ENCODE results near the gene BRK1. TPM values are rescaled to one million over a fixed set of nuclear protein-coding genes. Genes with fewer than 3 reads are reported as not detected.
"Not testable (repeated sequence)": the region's sequence is repeated elsewhere in the genome, so short reads cannot be mapped to it uniquely, and the experiment has no call there.

Gene BRK1
- total RNA-seq (82.3 TPM), polyA plus RNA-seq (252 TPM)

DNA sequence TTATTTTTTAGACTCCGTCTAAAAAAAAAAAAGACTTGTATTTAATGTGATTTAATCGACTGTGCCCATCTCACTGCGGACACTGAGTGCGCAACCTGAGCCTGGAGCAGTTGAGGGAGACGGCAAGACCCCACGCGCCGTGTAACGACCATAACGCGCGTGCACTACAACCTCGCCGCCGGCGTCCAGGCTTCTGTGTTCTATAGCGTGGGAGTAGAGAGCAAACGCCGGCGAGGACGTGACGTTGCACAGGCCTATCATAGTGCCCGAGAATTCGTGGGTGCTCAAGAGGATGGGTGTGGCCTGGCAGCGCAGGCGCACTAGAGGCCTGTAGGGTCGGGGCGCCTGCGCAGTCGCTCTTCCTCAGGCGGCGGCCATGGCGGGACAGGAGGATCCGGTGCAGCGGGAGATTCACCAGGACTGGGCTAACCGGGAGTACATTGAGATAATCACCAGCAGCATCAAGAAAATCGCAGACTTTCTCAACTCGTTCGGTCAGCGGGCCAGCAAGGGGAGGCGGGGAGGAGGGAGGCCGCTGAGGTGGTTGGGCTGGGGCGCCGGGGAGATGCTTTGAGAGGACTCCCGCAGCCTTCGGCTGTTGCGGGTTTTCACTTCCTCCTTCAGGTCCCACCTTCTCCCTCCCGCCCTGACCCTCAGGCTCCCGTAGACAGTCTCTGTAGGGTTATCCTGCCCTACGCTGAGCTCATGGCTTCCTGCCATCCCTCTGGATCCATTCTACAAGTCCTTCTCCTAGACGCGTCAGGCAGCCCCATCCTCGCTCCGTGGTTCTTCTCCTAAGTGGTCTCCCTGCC, at the start of gene BRK1:
BRK1 (plus strand) TSS at position 350 of the 812 bp plus-strand sequence; CDS start at position 377, 27 bp downstream.
- under 1% methylated on average over 54 of the region's 54 CpGs for WGBS

DNA sequence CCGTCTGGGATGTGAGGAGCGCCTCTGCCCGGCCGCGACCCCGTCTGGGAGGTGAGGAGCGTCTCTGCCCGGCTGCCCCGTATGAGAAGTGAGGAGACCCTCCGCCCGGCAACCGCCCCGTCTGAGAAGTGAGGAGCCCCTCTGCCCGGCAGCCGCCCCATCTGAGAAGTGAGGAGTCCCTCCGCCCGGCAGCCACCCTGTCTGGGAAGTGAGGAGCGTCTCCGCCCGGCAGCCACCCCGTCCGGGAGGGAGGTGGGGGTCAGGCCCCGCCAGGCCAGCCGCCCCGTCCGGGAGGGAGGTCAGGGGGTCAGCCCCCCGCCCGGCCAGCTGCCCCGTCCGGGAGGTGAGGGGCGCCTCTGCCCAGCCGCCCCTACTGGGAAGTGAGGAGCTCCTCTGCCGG, 45.4 kb upstream of the BRK1 start:
- not testable (repeated sequence) for DNase-seq (ENCODE audit: extremely low spot score); H3K27ac ChIP-seq (ENCODE audit: low read depth); H3K4me3 ChIP-seq (ENCODE audit: low read depth, low read length); H3K4me1 ChIP-seq (ENCODE audit: insufficient read depth); H3K36me3 ChIP-seq (ENCODE audit: insufficient read depth)
- 94% methylated on average over 31 of the region's 33 CpGs for WGBS

More for the DNA sequence above, at the start of gene BRK1:
- Histone ChIP-seq H3K27ac (ENCODE audit: low read depth) (peak within 1 kb of the TSS; percentile 60), H3K36me3 (ENCODE audit: insufficient read depth) (no peaks in the 10 kb centered on the region), H3K4me3 (ENCODE audit: low read depth, low read length) (peak within 1 kb of the TSS; percentile 87), H3K4me1 (ENCODE audit: insufficient read depth) (no peaks in the 10 kb centered on the region)
- DNase-seq (ENCODE audit: extremely low spot score): peak; percentile 92

DNA sequence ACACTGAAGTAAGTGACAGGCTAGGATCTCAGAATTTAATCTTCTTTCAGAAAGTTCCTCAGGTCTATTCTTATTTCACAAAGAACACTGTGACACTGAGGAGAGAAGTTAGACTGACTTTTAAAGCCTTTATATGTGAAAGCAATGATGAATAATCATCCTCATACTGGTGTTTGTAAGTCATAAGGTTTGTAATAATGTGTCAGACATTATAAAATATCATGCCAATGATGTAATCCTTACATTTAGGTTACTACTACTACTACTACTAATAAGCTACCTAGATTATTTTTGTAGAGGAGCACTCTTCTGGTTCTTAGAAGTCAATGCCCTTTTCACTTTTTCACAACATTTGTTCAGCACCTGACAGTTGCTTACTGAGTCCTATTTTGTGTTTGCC, 40.8 kb upstream of the BRK1 start:
- Histone ChIP-seq H3K4me1 (ENCODE audit: insufficient read depth) (no peaks in the 10 kb centered on the region), H3K36me3 (ENCODE audit: insufficient read depth) (no peaks in the 10 kb centered on the region), H3K27ac (ENCODE audit: low read depth) (no peak overlapping the region), H3K4me3 (ENCODE audit: low read depth, low read length) (no peak overlapping the region)
- no peak for DNase-seq (ENCODE audit: extremely low spot score)

DNA sequence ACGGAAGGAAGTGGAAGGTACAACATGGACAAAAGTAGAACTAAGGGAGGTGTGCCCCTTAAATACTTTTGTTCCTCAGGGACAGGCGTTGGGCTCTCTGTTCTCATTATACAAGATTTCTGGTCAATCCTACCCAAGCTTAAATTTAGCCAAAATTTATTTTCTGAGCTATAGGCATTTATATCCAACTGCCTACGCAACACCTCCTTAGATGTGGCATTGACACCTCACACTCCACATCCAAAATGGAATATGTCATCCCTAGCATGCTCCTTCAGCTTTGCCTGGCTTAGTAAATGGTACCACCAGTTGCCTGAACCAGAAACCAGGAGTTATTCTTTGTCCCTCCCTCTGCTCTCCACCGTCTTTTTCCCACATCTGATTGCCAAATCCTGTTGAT, 33.6 kb upstream of the BRK1 start:
- 90% methylated on average over 4 of the region's 4 CpGs for WGBS
- DNase-seq (ENCODE audit: extremely low spot score): no peak
- Histone ChIP-seq H3K4me3 (ENCODE audit: low read depth, low read length) (no peak overlapping the region), H3K36me3 (ENCODE audit: insufficient read depth) (no peaks in the 10 kb centered on the region), H3K27ac (ENCODE audit: low read depth) (no peak overlapping the region), H3K4me1 (ENCODE audit: insufficient read depth) (no peaks in the 10 kb centered on the region)

DNA sequence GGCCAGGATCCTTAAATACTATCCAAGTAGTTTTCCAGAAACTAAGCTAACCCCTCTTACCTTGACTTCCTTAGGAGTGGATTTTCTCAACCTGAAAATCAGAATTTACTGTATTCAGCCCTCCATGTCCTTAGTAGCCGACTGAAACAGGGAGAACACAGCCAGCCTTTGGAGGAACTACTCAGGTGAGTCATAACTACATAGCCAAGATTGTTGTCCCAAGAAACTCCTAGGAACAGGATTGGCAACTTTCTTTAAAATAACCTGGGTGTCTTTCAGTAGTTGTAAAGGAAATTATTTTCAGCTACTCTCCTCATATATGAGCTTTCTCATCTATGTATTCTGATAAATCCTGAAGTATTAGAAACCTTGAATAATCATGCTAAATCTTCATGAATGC, 29.7 kb upstream of the BRK1 start:
- no peak for DNase-seq (ENCODE audit: extremely low spot score)
- Histone ChIP-seq H3K4me3 (ENCODE audit: low read depth, low read length) (no peak overlapping the region), H3K36me3 (ENCODE audit: insufficient read depth) (no peaks in the 10 kb centered on the region), H3K27ac (ENCODE audit: low read depth) (no peak overlapping the region), H3K4me1 (ENCODE audit: insufficient read depth) (no peaks in the 10 kb centered on the region)
- 88% methylated on average over 1 of the region's 1 CpG for WGBS

DNA sequence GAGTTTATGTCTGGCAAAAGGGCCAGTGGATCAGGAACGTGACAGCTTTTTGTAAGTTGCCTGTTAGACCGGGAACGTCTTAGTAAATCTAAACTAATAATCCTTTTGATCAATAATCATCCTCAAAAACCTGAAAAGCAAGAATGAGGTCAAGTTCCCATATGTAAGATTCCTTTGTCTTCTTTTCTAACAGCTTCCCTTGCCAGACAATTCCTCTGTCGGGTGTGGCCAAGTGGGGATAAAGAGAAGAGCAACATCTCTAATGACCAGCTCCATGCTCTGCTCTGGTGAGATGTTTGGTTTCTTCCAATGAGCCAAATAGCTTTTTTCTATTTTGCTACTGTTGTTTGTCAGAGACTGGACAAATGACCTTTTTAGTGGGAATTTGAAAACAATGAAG, 27.2 kb upstream of the BRK1 start:
- 90% methylated on average over 4 of the region's 4 CpGs for WGBS

DNA sequence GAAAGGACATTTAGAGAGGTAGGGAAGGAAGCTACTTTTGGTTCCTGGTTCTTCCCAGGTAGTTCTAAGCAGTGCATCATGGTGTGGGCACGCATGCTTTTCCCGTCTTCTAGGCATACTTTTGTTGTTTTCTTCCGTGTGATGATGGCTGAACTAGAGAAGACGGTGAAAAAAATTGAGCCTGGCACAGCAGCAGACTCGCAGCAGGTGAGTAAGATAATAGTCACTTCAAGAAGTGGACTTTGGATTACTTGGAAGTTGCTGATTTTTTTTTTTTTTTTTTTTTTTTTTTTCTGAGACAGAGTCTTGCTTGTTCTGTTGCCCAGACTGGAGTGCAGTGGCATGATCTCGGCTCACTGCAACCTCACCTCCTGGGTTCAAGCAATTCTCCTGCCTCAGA, 25.3 kb upstream of the BRK1 start:
- no peak for DNase-seq (ENCODE audit: extremely low spot score)
- WGBS: 97% methylated on average over 6 of the region's 6 CpGs
- peaks cover 1% of the 10 kb centered on the region for H3K36me3 ChIP-seq (ENCODE audit: insufficient read depth)
- H3K4me1 ChIP-seq (ENCODE audit: insufficient read depth): no peaks in the 10 kb centered on the region
- no peak overlapping the region for H3K4me3 ChIP-seq (ENCODE audit: low read depth, low read length)
- no peak overlapping the region for H3K27ac ChIP-seq (ENCODE audit: low read depth)

More for the DNA sequence above, 27.2 kb upstream of the BRK1 start:
- H3K4me3 ChIP-seq (ENCODE audit: low read depth, low read length): no peak overlapping the region
- peaks cover 1% of the 10 kb centered on the region for H3K36me3 ChIP-seq (ENCODE audit: insufficient read depth)
- no peak for DNase-seq (ENCODE audit: extremely low spot score)
- no peak overlapping the region for H3K27ac ChIP-seq (ENCODE audit: low read depth)
- no peaks in the 10 kb centered on the region for H3K4me1 ChIP-seq (ENCODE audit: insufficient read depth)

DNA sequence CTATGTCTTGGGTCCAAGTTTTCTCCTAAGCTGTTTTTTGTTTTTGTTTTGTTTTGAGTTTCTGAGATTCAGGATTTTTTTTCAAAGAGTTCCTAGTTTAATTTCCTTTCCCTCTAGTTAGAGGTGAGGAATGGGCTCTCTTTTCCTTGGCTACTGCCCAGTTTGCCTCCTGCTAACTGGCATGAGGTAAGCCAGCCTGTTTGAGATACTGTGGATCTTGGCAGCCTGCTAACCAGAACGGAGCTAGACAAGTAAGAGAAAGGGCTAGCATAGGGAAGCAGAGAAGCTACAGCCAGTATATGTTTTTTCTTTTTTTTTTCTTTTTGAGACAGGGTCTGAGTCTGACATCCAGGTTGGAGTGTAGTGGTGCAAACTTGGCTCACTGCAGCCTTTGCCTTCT, 24.7 kb upstream of the BRK1 start:
- WGBS: 86% methylated on average over 1 of the region's 1 CpG
- not testable (repeated sequence) for DNase-seq (ENCODE audit: extremely low spot score); H3K4me1 ChIP-seq (ENCODE audit: insufficient read depth); H3K27ac ChIP-seq (ENCODE audit: low read depth); H3K36me3 ChIP-seq (ENCODE audit: insufficient read depth); H3K4me3 ChIP-seq (ENCODE audit: low read depth, low read length)

DNA sequence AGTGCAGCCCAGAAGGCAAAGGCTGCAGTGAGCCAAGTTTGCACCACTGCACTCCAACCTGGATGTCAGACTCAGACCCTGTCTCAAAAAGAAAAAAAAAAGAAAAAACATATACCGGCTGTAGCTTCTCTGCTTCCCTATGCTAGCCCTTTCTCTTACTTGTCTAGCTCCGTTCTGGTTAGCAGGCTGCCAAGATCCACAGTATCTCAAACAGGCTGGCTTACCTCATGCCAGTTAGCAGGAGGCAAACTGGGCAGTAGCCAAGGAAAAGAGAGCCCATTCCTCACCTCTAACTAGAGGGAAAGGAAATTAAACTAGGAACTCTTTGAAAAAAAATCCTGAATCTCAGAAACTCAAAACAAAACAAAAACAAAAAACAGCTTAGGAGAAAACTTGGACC, 24.1 kb upstream of the BRK1 start:
- WGBS: 67% methylated on average over 2 of the region's 2 CpGs
- not testable (repeated sequence) for H3K27ac ChIP-seq (ENCODE audit: low read depth); H3K4me1 ChIP-seq (ENCODE audit: insufficient read depth); DNase-seq (ENCODE audit: extremely low spot score); H3K4me3 ChIP-seq (ENCODE audit: low read depth, low read length); H3K36me3 ChIP-seq (ENCODE audit: insufficient read depth)

DNA sequence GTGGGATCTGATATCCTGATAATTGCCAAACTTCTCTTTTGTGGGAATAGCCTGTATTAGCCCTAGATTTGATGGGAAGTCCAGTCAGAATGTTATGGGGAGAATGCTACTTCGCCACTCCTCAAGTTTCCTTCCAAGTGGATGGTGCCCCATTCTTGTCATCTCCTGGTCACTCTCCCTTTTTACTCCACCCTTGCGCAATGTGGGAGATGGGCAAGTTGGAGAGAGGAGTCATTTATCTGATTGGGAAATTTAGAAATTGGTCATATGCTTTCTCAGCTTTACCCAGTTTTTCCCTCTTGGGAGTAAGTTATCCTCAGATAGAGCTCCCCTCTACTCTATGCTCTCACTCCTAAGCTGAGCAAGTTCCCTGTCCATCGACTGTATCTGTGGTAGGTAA, 21.8 kb upstream of the BRK1 start:
- Histone ChIP-seq H3K36me3 (ENCODE audit: insufficient read depth) (peaks cover 1% of the 10 kb centered on the region), H3K4me3 (ENCODE audit: low read depth, low read length) (no peak overlapping the region), H3K27ac (ENCODE audit: low read depth) (no peak overlapping the region), H3K4me1 (ENCODE audit: insufficient read depth) (no peaks in the 10 kb centered on the region)
- WGBS: 99% methylated on average over 3 of the region's 3 CpGs
- DNase-seq (ENCODE audit: extremely low spot score): no peak

DNA sequence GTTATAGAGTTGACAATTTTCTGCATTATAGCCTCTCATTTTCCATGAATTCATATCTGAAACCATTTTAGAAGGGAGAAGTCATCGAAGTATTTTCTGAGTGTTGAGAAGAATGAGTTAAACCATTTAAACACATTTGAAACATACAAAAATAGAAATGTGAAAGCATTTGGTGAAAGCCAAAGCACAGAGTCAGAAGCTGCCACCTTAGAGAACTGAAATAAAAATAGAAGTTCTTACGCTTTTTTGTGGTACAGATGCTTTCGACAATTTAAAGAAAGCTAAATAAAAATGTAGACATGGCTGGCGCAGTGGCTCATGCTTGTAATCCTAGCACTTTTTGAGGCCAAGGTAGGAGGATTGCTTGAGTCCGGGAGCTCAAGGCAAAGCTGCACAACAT, 16.4 kb upstream of the BRK1 start:
- DNase-seq (ENCODE audit: extremely low spot score): no peak
- no peak overlapping the region for H3K4me3 ChIP-seq (ENCODE audit: low read depth, low read length)
- WGBS: 97% methylated on average over 5 of the region's 5 CpGs
- no peaks in the 10 kb centered on the region for H3K4me1 ChIP-seq (ENCODE audit: insufficient read depth)
- H3K36me3 ChIP-seq (ENCODE audit: insufficient read depth): no peaks in the 10 kb centered on the region
- no peak overlapping the region for H3K27ac ChIP-seq (ENCODE audit: low read depth)

DNA sequence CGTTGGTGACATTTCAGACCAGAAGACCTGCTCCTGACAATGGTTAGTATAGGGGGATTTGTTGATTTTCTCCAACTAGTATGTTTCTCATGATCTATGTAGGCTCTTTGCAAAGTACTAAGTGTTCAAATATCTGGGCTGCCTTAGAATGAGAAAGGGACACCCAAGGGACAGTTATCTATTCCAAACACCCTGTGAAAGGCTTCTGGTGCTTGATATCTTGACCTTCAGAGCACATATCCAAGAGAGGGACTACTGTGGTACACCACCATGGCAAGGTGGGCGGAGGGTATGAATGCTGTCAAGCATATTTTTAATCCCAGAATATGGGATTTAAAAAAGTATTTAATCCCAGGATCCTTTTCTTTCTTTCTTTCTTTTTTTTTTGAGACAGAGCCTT, 8.6 kb upstream of the BRK1 start:
- no peaks in the 10 kb centered on the region for H3K36me3 ChIP-seq (ENCODE audit: insufficient read depth)
- no peak overlapping the region for H3K4me3 ChIP-seq (ENCODE audit: low read depth, low read length)
- no peak for DNase-seq (ENCODE audit: extremely low spot score)
- no peak overlapping the region for H3K27ac ChIP-seq (ENCODE audit: low read depth)
- 89% methylated on average over 2 of the region's 2 CpGs for WGBS
- H3K4me1 ChIP-seq (ENCODE audit: insufficient read depth): no peaks in the 10 kb centered on the region

DNA sequence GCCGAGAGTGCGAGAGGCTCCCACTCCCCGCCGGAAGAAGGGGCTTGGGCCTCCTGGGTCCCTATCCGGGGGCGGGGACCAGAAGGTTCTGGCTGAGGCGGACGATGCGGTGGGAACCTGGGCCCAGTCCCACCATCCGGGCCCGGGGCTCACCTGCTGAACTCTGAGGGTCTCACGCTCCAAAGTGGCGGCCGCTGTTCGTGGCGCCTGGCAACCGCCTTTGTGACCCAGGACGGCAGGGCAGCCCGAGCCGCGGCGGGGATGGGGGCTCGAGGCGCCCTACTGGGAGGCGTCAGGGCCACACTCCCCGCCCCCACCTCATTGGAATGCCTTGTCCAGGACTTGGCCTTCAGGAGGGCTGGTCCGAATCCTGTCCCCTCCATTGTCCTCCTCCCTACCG, 7.4 kb upstream of the BRK1 start, which contains the start of gene FANCD2OS:
FANCD2OS (minus strand) TSS at position 165 of the 400 bp plus-strand sequence. CDS start 3,481 bp downstream, outside the sequence.
- DNase-seq (ENCODE audit: extremely low spot score): no peak
- Histone ChIP-seq H3K27ac (ENCODE audit: low read depth) (no peak within 1 kb of the TSS), H3K4me1 (ENCODE audit: insufficient read depth) (no peaks in the 10 kb centered on the region), H3K4me3 (ENCODE audit: low read depth, low read length) (no peak within 1 kb of the TSS), H3K36me3 (ENCODE audit: insufficient read depth) (no peaks in the 10 kb centered on the region)
- WGBS: 74% methylated on average over 28 of the region's 28 CpGs

DNA sequence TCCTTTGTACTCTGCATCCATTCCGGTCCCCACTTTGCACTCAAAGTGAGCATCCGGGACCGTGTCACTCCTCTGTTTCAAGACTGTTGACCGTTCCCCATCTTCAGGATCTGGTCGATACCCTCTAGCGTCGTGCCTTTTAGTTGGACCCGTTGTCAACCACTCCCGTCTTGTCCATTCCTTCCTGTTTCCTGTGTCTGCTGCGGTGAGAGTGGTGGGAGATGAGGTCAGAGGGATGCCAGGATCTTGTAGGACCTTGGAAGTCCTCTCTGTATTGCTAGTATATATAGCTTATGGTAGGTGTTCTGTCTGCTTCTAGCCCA, 624 bp downstream of the BRK1 start:
- H3K36me3 ChIP-seq (ENCODE audit: insufficient read depth): no peaks in the 10 kb centered on the region
- no peaks in the 10 kb centered on the region for H3K4me1 ChIP-seq (ENCODE audit: insufficient read depth)
- H3K27ac ChIP-seq (ENCODE audit: low read depth): no peak overlapping the region
- DNase-seq (ENCODE audit: extremely low spot score): no peak
- H3K4me3 ChIP-seq (ENCODE audit: low read depth, low read length): peak overlapping the region; percentile 87
- WGBS: under 1% methylated on average over 10 of the region's 10 CpGs

Data from urinary bladder (tissue), 4 donors.